Peyer's patch (tissue), 4 donors: ENCODE data around the gene ANKRD13C.

Experiments used
- POLR2A ChIP-seq, 2 donors: fragments of 450-650 bp; IDR thresholded peaks; one replicate each; pipeline ENCODE4 v1.5.1; 2017; ENCODE audit warnings: antibody characterized with exemption in 2 of 2, mild to moderate bottlenecking in 2 of 2, moderate library complexity in 2 of 2
- TF ChIP-seq, protein P1 (sequence below), 6 experiments: fragments of 450-650 bp in 4 of 6; fragments of 200-600 bp in 2 of 6; sonication (generic) in 1 of 6; IDR thresholded peaks; one replicate each; pipeline ENCODE4 v1.5.1; 2017 to 2019; ENCODE audit warnings: antibody characterized with exemption in 6 of 6, mild to moderate bottlenecking in 3 of 6, moderate library complexity in 1 of 6

DNA sequence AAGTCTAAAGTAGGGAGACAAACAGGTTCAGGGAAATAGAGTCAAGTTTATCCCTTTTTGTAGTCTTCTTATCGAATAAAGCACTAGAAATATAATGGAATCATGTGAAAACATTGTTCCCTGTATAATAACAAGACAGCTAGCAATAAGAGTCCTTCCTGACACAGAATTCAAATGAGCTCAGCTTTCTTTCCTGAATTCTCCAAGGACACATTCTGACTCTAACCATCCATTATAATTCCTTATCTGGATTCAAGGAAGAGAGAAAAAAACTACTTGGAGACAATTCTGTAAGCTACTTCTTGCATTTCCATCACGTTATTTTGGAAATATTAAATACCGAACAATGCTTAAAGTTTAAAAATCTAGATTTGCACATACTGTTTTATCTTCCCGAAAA lies 58.8 kb downstream of the ANKRD13C start:
- TF ChIP-seq, protein P1, sequence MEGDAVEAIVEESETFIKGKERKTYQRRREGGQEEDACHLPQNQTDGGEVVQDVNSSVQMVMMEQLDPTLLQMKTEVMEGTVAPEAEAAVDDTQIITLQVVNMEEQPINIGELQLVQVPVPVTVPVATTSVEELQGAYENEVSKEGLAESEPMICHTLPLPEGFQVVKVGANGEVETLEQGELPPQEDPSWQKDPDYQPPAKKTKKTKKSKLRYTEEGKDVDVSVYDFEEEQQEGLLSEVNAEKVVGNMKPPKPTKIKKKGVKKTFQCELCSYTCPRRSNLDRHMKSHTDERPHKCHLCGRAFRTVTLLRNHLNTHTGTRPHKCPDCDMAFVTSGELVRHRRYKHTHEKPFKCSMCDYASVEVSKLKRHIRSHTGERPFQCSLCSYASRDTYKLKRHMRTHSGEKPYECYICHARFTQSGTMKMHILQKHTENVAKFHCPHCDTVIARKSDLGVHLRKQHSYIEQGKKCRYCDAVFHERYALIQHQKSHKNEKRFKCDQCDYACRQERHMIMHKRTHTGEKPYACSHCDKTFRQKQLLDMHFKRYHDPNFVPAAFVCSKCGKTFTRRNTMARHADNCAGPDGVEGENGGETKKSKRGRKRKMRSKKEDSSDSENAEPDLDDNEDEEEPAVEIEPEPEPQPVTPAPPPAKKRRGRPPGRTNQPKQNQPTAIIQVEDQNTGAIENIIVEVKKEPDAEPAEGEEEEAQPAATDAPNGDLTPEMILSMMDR (IDR thresholded peaks at IDR 0.05): no peak
- no peak for TF ChIP-seq POLR2A (IDR thresholded peaks at IDR 0.05)
